Subcutaneous preadipocyte (primary cell): ENCODE data around the gene VIP. TPM values are rescaled to one million over a fixed set of nuclear protein-coding genes. Genes with fewer than 3 reads are reported as not detected.

Source experiments
- total RNA-seq: library from RNA; depleted of rRNA; stranded (reverse); fragments of >200 nt; gene quantifications from 2 replicates; pipeline ENCODE4 v1.2.3, GENCODE V29; 2012

VIP gene
- total RNA-seq, result not detected in 2 replicates

DNA sequence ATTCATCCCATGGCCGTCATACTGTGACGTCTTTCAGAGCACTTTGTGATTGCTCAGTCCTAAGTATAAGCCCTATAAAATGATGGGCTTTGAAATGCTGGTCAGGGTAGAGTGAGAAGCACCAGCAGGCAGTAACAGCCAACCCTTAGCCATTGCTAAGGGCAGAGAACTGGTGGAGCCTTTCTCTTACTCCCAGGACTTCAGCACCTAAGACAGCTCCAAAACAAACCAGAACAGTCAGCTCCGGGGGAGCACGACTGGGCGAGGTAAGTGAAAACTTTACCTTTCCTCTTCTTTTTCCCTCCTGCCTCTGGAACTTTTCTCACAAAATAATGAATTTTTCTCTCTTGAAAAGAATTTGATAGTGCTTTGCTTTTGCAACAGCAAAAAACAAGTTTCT lies at the start of gene VIP:
TSS of gene VIP (plus strand) at position 104 of the 400 bp plus-strand sequence. CDS start 1,381 bp downstream, outside the sequence.

Other genes starting within 250 kb of the VIP start
- gene SYNE1, start 113.4 kb upstream of the VIP start, total RNA-seq, result 54.7 and 70.0 TPM in 2 replicates
- not detected in 2 replicates for gene MYCT1, start 52.9 kb upstream of the VIP start, total RNA-seq
- gene FBXO5, start 232.2 kb downstream of the VIP start, total RNA-seq, result 19.5 and 30.3 TPM in 2 replicates